Muscle of back (tissue), 11 donors: ENCODE results near the gene PSAPL1. TPM values are rescaled to one million over a fixed set of nuclear protein-coding genes. Genes with fewer than 3 reads are reported as not detected.

Source experiments
- DNase-seq, 3 donors: peaks; one replicate each; pipeline versions ENCODE4 v3.0.0 to v3.0.0-alpha.2; 2013
- polyA plus RNA-seq, 10 donors: library from polyadenylated mRNA; unstranded; fragments of 120-200 nt; gene quantifications; one replicate each; pipeline ENCODE4 v1.2.1, GENCODE V29; 2013; ENCODE audit not compliant: insufficient read length in 10 of 10

PSAPL1 gene
- polyA plus RNA-seq, 10 donors, result 0.07 TPM; not detected in 9

GRCh38 chr4:7430965-7431695 is 3.6 kb downstream of the PSAPL1 start:
- no peak for DNase-seq

GRCh38 chr4:7430368-7430964 is 4.3 kb downstream of the PSAPL1 start:
- no peak for DNase-seq

DNA sequence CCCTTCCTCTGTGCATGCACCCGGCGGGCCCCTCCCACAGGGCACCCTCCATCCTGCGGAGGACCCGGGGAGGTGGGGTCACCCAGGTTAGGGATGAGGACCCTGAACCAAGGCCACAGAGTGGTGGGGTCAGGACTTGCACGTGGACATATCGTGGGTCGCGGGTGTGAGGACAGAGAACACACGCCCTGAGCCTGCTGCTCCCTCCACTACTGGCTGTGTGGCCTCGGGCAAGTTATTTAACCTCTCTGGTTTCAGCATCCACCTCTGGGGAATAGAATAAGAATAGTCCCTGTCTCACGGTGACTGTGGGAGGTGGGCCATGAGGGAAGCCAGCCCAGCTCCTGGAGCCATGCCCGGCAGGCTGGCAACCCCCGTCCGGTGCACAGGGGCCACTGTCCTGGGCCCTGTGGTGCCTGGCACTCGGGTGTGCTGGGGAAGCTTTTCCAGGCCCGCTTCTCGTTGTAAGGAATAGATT is 5.1 kb downstream of the PSAPL1 start:
- DNase-seq, result no peak

- no peak for DNase-seq
Measured at GRCh38 chr4:7429069-7429416, 5.7 kb downstream of the PSAPL1 start.

DNA sequence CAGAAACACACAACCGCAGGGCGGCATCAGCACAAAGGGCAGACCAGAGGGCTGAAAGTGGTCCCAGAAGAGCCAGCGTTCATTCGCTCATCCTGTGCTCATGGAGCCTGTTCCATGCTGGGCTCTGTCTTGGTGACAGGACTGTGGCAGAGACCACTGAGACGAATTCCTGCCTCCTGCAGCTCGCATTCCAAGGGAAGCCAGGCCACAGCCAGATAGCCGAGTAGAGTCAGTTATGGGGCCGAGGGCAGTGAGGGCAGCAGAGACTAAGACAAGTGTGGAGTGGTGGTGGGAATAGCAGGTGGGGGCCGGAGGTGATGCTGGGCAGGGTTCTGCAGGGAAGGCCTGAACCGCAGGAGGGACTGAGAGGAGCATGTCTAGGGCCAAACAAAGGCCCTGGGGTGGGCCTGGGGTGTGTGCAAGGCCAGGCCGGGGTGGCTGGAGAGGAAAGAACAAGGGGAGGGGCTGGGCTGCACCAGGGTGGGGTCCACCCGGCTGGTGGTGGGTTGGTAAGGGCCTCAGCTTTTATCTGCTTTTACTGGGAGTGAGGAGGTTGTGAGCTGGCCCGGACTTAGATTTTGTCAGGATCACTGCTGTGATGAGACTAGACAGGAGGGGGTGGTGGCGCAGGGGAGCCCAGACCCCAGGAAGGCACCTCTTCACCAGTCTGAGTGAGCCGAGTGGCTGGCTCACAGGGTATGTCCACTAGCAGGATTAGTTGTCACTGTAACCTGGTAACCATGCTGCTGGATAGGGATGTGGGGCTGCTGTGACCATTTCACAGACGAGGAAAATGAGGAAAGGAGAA is 6.3 kb downstream of the PSAPL1 start:
- DNase-seq, result no peak

- no peak for DNase-seq
Measured at GRCh38 chr4:7427831-7428260, 6.9 kb downstream of the PSAPL1 start.

GRCh38 chr4:7427361-7427760 is 7.4 kb downstream of the PSAPL1 start:
- DNase-seq, result peak in 1 of 3 donors; percentile 58

DNA sequence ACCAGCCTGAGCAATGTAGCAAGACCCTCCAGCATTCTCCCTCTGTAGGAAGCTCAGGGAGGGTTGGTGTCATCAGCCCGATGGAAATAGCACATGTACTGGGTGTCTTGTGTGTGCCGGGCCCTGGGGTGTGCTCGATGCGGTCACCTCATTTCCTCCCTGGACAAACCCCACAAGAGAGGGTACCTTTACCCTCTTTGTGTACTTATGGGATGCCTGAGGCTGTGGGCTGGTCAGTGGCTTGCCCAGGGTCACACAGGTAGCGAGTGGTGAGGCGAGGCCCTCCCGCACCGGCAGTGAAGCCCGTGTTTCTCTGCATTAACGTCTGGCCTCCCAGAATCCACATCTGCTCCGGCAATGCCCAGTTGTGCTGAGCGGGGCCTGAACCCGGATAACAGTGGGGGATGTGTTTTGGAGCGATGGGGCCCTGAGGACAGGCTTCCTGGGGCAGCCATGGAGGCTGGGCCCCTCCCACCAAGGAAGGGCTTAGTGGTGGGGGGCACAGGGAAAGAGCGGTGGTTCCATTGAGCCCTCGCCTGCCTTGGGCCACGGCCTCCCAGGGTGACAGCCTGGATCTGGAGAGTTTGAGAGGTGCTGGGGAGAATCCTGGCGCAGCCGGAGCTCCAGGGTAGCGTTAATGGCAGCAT is 8.1 kb downstream of the PSAPL1 start:
- DNase-seq, result no peak

DNA sequence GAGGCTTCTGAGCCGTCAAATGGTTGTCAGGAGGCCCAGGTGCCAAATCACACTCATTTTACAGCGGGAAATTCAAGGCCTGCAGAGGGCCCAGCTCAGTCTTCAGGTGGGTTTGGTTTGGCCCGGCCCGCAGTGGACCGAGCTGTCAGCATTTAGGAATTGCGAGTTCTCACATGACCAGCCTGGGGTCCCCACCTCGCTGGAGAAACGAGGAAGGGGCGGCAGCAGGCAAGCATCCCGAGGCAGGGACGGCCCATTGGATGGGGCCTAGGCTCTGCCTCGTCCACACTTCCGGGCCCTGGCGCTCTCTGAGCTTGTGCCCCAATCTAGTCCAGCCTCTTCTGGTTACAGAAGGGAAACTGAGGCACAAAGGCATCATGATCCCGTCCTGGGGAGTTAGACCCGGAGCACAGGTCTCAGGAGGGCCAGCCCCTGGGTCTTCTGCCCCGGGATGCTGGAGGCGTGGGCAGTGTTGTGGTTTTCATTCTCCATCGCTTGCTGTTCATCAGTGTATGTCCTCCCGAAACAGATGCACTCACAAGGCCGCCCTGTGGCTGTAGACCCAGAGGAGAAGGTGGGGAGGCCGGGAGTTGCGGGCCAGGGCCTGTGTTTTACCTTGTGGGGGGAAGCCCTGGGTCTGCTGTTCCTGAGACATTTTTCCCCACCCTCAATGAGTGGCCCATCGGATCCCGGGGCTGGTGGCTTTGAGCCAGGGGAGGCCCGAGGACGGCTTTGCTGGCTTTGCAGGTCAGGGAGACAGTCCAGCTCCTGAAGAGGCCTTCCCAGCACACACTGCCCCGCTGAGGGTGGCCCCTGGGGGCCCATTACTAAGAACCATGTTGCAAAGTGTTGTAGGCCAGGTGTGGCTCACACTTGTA is 8.9 kb downstream of the PSAPL1 start:
- DNase-seq, result no peak

DNA sequence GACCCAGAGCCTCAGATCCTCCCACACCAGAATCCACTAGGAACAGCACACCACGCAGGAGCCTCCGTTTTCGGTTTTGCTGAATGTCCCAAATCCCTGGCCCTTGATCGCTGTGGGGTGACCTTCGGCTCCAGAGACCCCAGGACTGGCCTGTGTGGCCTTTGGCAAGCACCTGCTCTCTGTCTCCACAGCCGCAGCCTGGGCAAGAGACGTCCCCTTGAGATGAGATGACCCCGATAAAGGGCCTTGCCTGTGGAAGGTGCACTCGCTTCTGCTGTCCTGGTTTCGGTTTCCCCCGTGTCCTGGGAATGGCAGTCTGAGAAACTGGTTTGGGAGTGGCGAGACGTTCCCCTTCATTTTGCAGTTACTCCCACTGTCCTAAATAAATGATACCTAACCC is 9.6 kb downstream of the PSAPL1 start:
- no peak for DNase-seq

DNA sequence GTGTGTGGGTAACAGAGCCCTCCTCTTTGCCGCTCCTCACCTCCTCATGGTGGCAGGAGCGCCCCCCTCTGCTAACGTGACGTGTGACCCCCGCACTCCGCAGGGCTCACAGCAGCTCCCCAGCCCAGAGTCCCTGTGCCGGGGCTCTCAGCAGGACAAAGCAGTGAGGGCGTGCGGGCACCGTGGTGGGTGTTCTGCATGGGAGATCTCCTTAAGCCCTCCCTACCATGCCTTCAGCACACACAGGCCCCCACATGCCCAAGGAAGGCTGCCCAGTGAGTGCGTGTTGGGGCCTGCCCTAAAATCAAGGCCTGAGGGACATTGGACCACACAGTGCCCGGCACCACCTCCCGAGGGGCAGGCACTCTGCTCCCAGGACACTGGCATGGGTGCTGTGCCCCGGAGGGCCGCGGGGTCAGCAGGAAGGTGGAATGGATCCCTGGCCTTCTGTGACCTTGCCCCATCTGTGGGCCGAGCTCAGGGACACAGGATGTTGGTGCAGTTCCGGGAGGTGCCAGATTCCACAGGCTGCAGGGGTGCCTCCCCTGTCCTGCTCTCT is 10.1 kb downstream of the PSAPL1 start:
- DNase-seq, result no peak

DNA sequence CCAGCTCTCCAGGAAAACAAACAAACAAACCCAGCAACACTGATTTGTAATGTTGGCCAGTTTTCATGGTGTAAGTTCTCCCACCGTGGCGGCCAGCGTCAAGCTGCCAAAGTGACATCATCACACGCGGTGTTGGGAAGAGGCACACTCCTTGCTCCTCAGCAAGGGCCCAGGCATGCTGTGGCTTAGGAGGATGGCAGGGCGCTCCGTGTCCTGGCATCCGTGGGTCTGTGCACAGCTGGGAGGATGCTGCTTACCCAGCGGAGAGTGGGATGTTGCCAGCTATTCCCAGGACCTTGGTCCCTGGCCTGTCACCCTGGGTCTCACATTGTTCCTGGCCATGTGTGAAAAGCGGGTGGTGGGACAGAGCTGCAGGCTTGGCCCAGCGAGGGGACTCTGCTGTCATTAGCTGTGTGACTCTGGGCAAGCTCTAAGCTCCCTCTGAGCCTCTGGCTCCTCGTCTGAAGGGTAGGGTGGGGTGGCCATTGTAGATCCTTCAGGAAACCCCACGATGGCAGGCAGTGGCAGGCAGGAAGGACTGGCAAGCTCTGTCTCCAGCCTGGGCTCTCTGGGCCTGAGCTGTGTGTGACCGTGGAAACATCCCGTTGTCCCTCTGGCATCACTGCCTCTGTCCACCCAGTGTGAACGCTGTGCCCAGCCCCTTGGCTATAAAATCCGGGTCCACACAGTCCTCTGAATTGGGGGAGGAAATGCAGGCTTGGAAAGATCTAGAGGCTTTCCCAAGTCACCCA is 10.8 kb downstream of the PSAPL1 start:
- peak; percentile 34 to 81 (median 76) for DNase-seq

DNA sequence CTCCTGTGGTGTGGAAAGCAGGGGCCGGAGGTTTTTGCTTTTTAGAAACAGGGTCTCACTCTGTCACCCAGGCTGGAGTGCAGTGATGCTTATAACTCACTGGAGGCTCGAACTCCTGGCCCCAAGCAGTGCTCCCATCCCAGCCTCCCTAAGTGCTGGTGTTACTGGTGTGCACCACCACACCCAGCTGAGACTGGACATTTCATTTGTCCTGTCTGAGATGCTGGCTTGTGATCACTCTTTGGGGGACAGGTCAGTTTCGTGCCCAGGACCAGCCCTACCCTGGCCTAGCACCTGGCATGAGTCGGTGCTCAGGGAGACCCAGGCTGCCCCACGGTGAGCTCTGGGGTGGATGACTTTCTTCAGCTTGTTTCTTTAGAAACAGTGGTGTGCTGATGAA is 11.3 kb downstream of the PSAPL1 start:
- no peak for DNase-seq

DNA sequence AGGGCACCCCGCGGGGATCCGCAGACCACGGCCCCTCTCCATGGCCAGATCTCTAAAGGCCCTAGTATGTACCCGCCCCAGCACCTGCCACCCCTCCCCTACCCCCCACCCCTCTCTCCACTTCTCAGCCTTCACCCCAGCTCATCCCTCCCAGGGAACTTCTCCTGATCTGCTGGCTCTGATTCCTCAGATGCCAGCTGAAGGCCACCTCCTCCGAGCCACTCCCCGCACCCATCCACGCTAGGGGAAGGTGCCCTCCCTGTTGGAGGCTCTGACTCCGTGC is 11.9 kb downstream of the PSAPL1 start:
- no peak for DNase-seq

DNA sequence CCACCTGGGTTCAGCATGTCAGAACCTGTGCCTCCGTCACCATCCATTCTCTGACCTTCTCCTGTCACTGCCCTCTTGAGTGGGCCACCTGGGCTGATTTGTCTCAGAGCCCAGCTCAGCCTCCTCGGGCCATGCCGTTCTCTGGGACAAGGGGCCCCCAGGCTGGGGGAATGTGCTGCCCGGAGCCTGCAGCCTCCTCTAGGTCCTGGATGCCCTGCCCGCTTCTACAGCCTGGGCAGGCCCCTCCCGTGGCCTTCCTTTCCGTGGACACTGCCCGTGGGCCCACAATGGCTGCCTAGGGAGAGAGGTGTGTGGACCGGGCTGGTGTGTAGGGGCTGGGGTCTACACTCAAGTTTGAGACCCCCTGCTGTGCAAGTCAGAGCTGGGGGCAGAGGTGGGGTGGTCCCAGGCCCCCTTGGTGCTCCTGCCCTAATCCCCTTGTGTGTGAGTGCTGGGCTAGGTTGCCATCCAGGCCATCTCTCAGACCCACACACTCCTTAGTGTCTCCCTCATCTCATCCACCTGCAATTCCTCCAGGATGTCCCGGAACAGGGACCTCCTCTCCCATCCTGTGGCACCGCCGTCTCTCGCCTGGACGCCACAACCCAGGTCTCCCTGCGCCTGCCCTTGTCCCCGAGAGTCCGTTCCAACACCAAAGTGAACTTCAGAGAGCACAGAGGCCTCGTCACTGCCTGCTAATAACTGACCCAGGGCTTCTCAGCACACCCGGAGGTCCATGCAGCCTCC is 12.4 kb downstream of the PSAPL1 start:
- DNase-seq, result no peak

DNA sequence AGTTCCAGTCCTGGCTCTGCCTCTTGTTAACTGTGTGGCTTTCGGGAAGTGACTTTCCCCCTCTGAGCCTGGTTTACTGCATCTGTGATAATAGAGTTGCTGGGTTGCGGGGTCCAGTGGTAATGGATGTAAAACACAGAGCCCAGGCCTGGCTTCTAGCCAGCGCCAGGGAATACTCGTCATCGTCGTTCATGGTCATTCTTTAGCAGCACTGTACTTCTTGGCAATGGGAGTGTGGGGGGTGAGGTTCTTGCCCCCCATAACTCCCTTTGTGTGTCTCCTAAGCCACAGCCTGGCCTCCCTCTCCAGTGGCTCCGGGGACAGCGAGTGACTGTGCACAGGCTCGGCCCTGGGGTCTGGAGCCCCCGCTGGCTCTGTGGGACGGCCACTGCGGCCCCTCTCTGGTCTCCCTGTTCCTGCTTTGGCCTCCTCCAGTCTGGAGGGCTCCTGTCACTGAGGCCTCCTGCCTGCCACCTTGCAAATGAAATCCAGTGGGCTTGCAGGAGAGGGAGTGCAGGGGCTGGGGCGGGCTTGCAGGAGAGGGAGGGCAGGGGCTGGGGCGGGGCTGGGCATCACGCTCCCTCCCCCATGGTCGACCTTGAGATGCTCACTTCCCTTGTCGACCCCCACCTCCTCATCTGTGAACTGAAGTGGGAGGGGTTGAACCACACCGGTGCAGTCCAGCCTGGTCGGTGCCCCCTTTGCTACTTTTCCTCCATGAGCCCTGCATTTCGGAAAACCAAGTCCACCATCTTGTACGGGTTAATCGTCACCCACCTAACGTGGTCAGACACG is 13.2 kb downstream of the PSAPL1 start:
- no peak for DNase-seq

GRCh38 chr4:7420661-7421040 is 14.1 kb downstream of the PSAPL1 start:
- DNase-seq, result no peak

DNA sequence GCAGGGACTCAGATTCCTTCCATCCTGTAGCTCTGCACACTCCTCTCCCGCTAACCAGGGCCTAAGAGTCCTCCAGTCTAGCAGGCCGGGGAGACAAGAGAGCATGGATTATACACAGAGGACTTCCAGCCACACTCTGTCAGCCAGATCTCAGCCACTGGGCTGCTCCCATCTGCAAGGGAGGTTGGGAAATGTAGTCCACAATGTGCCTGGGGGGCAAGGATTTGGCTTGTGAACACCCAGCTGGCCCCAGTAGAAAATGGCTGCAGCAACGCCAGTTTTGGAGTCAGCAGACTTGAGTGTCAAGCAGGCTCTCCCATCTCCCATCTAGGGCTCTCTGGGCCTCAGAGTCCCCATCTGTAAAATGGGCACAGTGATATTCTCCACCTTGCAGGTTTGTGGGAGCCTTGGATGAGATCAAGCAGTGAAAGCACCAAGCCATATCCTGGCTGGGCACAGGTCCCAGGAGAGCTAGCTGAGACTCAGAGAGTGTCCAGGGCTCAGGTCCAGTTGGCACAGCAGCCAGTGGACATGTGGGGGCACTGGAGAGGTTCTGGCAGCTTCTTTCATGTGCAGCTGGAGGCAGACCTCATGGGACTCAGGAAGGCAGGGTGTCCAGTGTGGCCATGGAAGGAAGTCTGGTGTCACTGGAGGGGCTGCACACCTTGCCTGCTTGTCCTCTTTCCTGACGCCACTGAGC is 14.6 kb downstream of the PSAPL1 start:
- DNase-seq, result no peak
